Measurements from ENCODE around the gene KNDC1.

- TF ChIP-seq CTCF (IDR thresholded peaks at IDR 0.05) (no peak), POLR2A (IDR thresholded peaks at IDR 0.05) (no peak)
These were observed 29.2 kb downstream of the KNDC1 start for GRCh38 chr10:133189256-133189655.

Data from right lobe of liver (tissue), 4 donors.